IPS DF 4.7 (cell line): ENCODE data around the gene PARD3B.

Experiments used
- DNase-seq: peaks from one replicate; pipeline ENCODE4 v3.0.0-alpha.2; 2013; ENCODE audit warnings: low spot score; ENCODE audit errors: extremely low read depth

Gene PARD3B

GRCh38 chr2:204583773-204584172, 38.5 kb downstream of the PARD3B start:
- no peak for DNase-seq

GRCh38 chr2:204585930-204586329, 40.7 kb downstream of the PARD3B start:
- no peak for DNase-seq

- DNase-seq: no peak
Observed at GRCh38 chr2:204586444-204587180, 41.3 kb downstream of the PARD3B start.

GRCh38 chr2:204590063-204590462, 44.8 kb downstream of the PARD3B start:
- no peak for DNase-seq

GRCh38 chr2:204591225-204591624, 46.0 kb downstream of the PARD3B start:
- DNase-seq: no peak

GRCh38 chr2:204604061-204604460, 58.8 kb downstream of the PARD3B start:
- no peak for DNase-seq

- DNase-seq: no peak
Observed at GRCh38 chr2:204608237-204608939, 63.1 kb downstream of the PARD3B start.

GRCh38 chr2:204611017-204611631, 65.8 kb downstream of the PARD3B start:
- DNase-seq: no peak

- DNase-seq: no peak
Observed at GRCh38 chr2:204611764-204612163, 66.5 kb downstream of the PARD3B start.

GRCh38 chr2:204613635-204614034, 68.4 kb downstream of the PARD3B start:
- DNase-seq: no peak

GRCh38 chr2:204615456-204615855, 70.2 kb downstream of the PARD3B start:
- DNase-seq: no peak

- DNase-seq: no peak
Observed at GRCh38 chr2:204625135-204625534, 79.9 kb downstream of the PARD3B start.

GRCh38 chr2:204628926-204629712, 83.8 kb downstream of the PARD3B start:
- DNase-seq: no peak

- DNase-seq: no peak
Observed at GRCh38 chr2:204632410-204632809, 87.1 kb downstream of the PARD3B start.

- DNase-seq: no peak
Observed at GRCh38 chr2:204634564-204634963, 89.3 kb downstream of the PARD3B start.

- no peak for DNase-seq
Observed at GRCh38 chr2:204635478-204635877, 90.2 kb downstream of the PARD3B start.

- no peak for DNase-seq
Observed at GRCh38 chr2:204638471-204639194, 93.4 kb downstream of the PARD3B start.

GRCh38 chr2:204643326-204643725, 98.1 kb downstream of the PARD3B start:
- DNase-seq: no peak

GRCh38 chr2:204645018-204645773, 99.9 kb downstream of the PARD3B start:
- no peak for DNase-seq

- no peak for DNase-seq
Observed at GRCh38 chr2:204647626-204648025, 102.4 kb downstream of the PARD3B start.
